Stomach (tissue), 9 donors: ENCODE measurements around the gene NME8. TPM values are rescaled to one million over a fixed set of nuclear protein-coding genes. Genes with fewer than 3 reads are reported as not detected.

Experiments used
- DNase-seq, 2 donors: peaks; one replicate each; pipeline versions ENCODE4 v3.0.0 to v3.0.0-alpha.2; 2013 to 2019
- H3K27ac ChIP-seq, 5 donors: fragments of 200-600 bp in 4 of 5; sonication (generic) in 4 of 5; one replicate each; pipeline ENCODE4 v1.5.1; 2013 to 2019; ENCODE audit warnings: mild to moderate bottlenecking in 1 of 5, moderate library complexity in 1 of 5
- H3K27me3 ChIP-seq, 3 donors: fragments of 200-600 bp; sonication (generic); one replicate each; pipeline ENCODE4 v1.5.1; 2017 to 2019; ENCODE audit warnings: mixed run types in 1 of 3
- H3K36me3 ChIP-seq, 4 donors: fragments of 200-600 bp; sonication (generic); 1 replicate in 3 of 4; 2 replicates in 1 of 4; pipeline ENCODE4 v1.5.1; 2016 to 2019
- H3K4me1 ChIP-seq, 4 donors: fragments of 200-600 bp; sonication (generic); one replicate each; pipeline ENCODE4 v1.5.1; 2016 to 2019
- H3K4me3 ChIP-seq, 4 donors: fragments of 200-600 bp; sonication (generic) in 3 of 4; one replicate each; pipeline ENCODE4 v1.5.1; 2016 to 2019; ENCODE audit warnings: mild to moderate bottlenecking in 1 of 4
- H3K9me3 ChIP-seq, 4 donors: fragments of 200-600 bp; sonication (generic); one replicate each; pipeline ENCODE4 v1.5.1; 2016 to 2019
- EP300 ChIP-seq: sonication (generic); formaldehyde crosslinking; IDR thresholded peaks from one replicate; pipeline ENCODE4 v1.6.1; 2017; ENCODE audit warnings: antibody characterized with exemption
- POLR2A ChIP-seq, 4 donors: fragments of 450-650 bp; IDR thresholded peaks; one replicate each; pipeline ENCODE4 v1.6.1; 2016; ENCODE audit warnings: antibody characterized with exemption in 4 of 4, control low read depth in 2 of 4, mild to moderate bottlenecking in 1 of 4, moderate library complexity in 1 of 4
- POLR2AphosphoS5 ChIP-seq, 3 donors: sonication (generic); formaldehyde crosslinking; IDR thresholded peaks; one replicate each; pipeline ENCODE4 v1.6.1; 2016; ENCODE audit warnings: antibody characterized with exemption in 3 of 3
- WGBS, 5 donors: extraction: QIAGEN DNeasy Blood & Tissue Kit in 3 of 5; methylation state at CpG; one replicate each; pipeline versions ENCODE4 v1.1.5 to v1.1.7; 2013 to 2018; 5-methylcytosine and 5-hydroxymethylcytosine counted together
- intact Hi-C: fragments of 100-400 bp; cut with DNase I; formaldehyde crosslinking; loops from one replicate; pipeline ENCODE4 v1.15.1; 2023; ENCODE audit warnings: low total_unique reads
- polyA plus RNA-seq, 3 donors: library from polyadenylated mRNA; stranded (reverse); fragments of 200-250 nt; gene quantifications; one replicate each; pipeline ENCODE4 v1.2.3, GENCODE V29; 2013
- total RNA-seq, 5 donors: library from RNA; depleted of rRNA; stranded (reverse); fragments of >200 nt; gene quantifications; one replicate each; pipeline versions ENCODE4 v1.1.0 to v1.2.3, GENCODE V29; 2014 to 2016
- TF ChIP-seq, protein P1 (sequence below), 7 experiments: fragments of 450-650 bp in 4 of 7; fragments of 200-600 bp in 3 of 7; sonication (generic) in 3 of 7; IDR thresholded peaks; one replicate each; pipeline ENCODE4 v1.5.1; 2016 to 2019; ENCODE audit warnings: antibody characterized with exemption in 7 of 7, control low read depth in 2 of 7, mild to moderate bottlenecking in 1 of 7
- donor health status: healthy with polysubstance abuse.
- donor health status: Bipolar disorder and iron deficiency.
- donor health status: healthy.

The NME8 gene
- total and polyA plus RNA-seq, 8 donors = 0.31 to 14.8 TPM; not detected in 6

DNA sequence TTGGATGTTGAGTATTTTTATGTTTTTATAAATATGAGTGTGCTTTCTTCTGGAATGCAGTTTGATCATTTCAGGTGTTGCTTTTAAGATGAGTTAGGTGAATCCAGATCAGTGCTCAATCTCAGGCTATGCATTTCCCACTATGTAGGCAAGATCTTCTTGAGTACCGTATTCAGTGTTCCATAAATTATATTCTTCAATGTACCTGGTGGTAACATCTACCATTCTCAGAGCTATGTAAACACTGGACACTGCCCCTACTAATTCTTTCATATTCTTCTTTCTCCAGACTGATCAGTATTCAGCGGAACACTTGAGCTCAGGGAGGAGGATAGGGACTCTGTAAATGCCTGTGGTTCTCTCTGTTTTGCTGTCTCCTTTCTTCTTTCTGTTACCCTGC is 25.5 kb upstream of the NME8 start:
- TF ChIP-seq, protein P1, sequence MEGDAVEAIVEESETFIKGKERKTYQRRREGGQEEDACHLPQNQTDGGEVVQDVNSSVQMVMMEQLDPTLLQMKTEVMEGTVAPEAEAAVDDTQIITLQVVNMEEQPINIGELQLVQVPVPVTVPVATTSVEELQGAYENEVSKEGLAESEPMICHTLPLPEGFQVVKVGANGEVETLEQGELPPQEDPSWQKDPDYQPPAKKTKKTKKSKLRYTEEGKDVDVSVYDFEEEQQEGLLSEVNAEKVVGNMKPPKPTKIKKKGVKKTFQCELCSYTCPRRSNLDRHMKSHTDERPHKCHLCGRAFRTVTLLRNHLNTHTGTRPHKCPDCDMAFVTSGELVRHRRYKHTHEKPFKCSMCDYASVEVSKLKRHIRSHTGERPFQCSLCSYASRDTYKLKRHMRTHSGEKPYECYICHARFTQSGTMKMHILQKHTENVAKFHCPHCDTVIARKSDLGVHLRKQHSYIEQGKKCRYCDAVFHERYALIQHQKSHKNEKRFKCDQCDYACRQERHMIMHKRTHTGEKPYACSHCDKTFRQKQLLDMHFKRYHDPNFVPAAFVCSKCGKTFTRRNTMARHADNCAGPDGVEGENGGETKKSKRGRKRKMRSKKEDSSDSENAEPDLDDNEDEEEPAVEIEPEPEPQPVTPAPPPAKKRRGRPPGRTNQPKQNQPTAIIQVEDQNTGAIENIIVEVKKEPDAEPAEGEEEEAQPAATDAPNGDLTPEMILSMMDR (IDR thresholded peaks at IDR 0.05) = no peak
- TF ChIP-seq EP300 (no peak), POLR2AphosphoS5 (IDR thresholded peaks at IDR 0.05) (no peak), POLR2A (IDR thresholded peaks at IDR 0.05) (no peak)
- Histone ChIP-seq H3K4me1 (no peaks in the 10 kb centered on the region), H3K36me3 (no peaks in the 10 kb centered on the region), H3K9me3 (peaks cover 0 to 9% (median 6%) of the 10 kb centered on the region in 4 donors), H3K27ac (no peak overlapping the region), H3K4me3 (no peak overlapping the region), H3K27me3 (no peaks in the 10 kb centered on the region)
- whole genome bisulfite sequencing, 5 donors = 93 to 98% (median 96%) methylated on average over 2 of the region's 2 CpGs
- intact Hi-C loops = no loop called here
- no peak for DNase-seq

DNA sequence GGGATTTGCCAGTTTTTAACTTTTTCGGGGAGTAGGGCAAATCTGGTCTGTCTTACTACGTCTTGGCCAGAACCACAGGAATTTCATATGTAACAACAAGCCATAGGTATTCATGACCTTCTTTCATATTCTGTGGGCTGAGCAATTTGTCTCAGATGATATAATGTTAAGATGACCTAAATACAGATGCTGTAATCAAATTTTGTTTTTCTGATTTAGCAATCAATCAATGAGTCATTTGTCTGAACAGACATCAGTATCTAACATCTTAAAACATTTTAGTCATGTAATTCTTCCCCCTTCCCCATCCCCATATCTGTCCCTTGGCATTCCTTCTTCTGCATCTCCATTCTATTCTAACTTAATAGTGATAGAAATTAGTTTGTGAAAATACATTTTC is 24.8 kb upstream of the NME8 start:
- 24 to 89% (median 67%) methylated on average over 2 of the region's 2 CpGs for WGBS, 5 donors
- H3K4me3 ChIP-seq = no peak overlapping the region
- no peak overlapping the region for H3K27ac ChIP-seq
- H3K36me3 ChIP-seq = no peaks in the 10 kb centered on the region
- DNase-seq = no peak
- intact Hi-C loops = no loop called here
- no peaks in the 10 kb centered on the region for H3K4me1 ChIP-seq
- TF ChIP-seq POLR2A (IDR thresholded peaks at IDR 0.05) = no peak
- no peak for TF ChIP-seq POLR2AphosphoS5 (IDR thresholded peaks at IDR 0.05)
- TF ChIP-seq, protein P1 (IDR thresholded peaks at IDR 0.05) = no peak
- TF ChIP-seq EP300 = no peak
- no peaks in the 10 kb centered on the region for H3K27me3 ChIP-seq
- peaks cover 0 to 9% (median 6%) of the 10 kb centered on the region in 4 donors for H3K9me3 ChIP-seq

- Histone ChIP-seq H3K36me3 (no peaks in the 10 kb centered on the region), H3K27me3 (no peaks in the 10 kb centered on the region), H3K4me1 (no peaks in the 10 kb centered on the region), H3K27ac (no peak overlapping the region), H3K4me3 (no peak overlapping the region), H3K9me3 (peaks cover 0 to 9% (median 6%) of the 10 kb centered on the region in 4 donors)
- DNase-seq = no peak
- intact Hi-C loops = no loop called here
- 49 to 80% (median 54%) methylated on average over 2 to 3 of the region's 3 CpGs for WGBS, 5 donors
- no peak for TF ChIP-seq EP300
- no peak for TF ChIP-seq POLR2A (IDR thresholded peaks at IDR 0.05)
- TF ChIP-seq POLR2AphosphoS5 (IDR thresholded peaks at IDR 0.05) = no peak
- TF ChIP-seq, protein P1 (IDR thresholded peaks at IDR 0.05) = no peak
Observed at GRCh38 chr7:37825038-37825437, 23.4 kb upstream of the NME8 start.

- Histone ChIP-seq H3K36me3 (no peaks in the 10 kb centered on the region), H3K27me3 (no peaks in the 10 kb centered on the region), H3K4me3 (no peak overlapping the region), H3K27ac (no peak overlapping the region), H3K4me1 (no peaks in the 10 kb centered on the region), H3K9me3 (no peaks in the 10 kb centered on the region)
- DNase-seq = peak in 1 of 2 donors; percentile 8
- TF ChIP-seq, protein P1 (IDR thresholded peaks at IDR 0.05) = no peak
- no peak for TF ChIP-seq POLR2A (IDR thresholded peaks at IDR 0.05)
- no peak for TF ChIP-seq EP300
- TF ChIP-seq POLR2AphosphoS5 (IDR thresholded peaks at IDR 0.05) = no peak
- WGBS, 5 donors = 47 to 62% (median 54%) methylated on average over 4 of the region's 4 CpGs
- intact Hi-C loops = no loop called here
Observed at GRCh38 chr7:37826825-37827224, 21.6 kb upstream of the NME8 start.
